VCaP (cell line): ENCODE results near the gene CCDC8.

Source experiments
- H3K27ac ChIP-seq: fragments of 450-650 bp; 2 replicates; pipeline ENCODE4 v1.5.1; 2017
- TF ChIP-seq, protein P1 (sequence below): fragments of 450-650 bp; conservative IDR thresholded peaks from 2 replicates; pipeline ENCODE4 v1.5.1; 2017; ENCODE audit warnings: mild to moderate bottlenecking, moderate library complexity

The CCDC8 gene

DNA sequence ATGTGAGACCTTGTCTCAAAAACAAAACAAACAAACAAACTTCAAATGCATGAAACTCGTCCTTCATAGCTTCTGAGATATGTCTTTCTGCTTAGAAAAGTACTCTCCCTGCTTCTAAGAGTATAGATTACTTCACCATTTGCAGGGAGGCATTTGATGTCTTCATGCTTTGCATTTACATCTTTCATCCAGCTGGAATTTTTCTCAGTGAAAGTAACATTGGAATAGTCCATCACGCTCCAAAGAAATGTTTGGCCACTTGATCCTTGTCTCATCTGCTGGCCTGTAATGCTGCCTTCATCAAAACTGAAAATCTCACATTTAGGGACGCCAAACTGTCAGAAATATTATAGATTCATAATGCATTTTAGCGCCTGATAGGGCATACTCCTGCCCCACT lies 38.8 kb upstream of the CCDC8 start:
- TF ChIP-seq, protein P1, sequence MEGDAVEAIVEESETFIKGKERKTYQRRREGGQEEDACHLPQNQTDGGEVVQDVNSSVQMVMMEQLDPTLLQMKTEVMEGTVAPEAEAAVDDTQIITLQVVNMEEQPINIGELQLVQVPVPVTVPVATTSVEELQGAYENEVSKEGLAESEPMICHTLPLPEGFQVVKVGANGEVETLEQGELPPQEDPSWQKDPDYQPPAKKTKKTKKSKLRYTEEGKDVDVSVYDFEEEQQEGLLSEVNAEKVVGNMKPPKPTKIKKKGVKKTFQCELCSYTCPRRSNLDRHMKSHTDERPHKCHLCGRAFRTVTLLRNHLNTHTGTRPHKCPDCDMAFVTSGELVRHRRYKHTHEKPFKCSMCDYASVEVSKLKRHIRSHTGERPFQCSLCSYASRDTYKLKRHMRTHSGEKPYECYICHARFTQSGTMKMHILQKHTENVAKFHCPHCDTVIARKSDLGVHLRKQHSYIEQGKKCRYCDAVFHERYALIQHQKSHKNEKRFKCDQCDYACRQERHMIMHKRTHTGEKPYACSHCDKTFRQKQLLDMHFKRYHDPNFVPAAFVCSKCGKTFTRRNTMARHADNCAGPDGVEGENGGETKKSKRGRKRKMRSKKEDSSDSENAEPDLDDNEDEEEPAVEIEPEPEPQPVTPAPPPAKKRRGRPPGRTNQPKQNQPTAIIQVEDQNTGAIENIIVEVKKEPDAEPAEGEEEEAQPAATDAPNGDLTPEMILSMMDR: no peak
- no peak overlapping the region for H3K27ac ChIP-seq

DNA sequence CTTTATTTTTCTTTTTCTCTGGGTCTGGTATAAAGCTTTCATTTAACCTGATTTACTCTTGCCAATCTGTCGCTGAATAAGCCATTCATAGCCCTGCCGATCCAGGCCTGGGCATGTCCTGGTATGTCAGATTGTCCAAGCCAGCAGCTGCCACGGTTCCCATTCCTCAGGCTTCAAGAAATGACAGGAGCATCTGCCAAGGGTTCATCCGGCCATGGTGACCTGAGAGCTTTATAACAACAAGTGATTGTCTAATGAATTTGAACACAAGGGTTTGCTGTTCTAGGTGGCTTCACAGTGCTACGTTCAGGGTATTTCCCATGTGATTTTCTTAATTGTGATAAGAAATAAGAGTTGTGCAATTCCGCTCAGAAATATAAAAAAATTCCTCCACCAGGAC lies 38.0 kb upstream of the CCDC8 start:
- H3K27ac ChIP-seq: no peak overlapping the region
- TF ChIP-seq, protein P1: no peak

DNA sequence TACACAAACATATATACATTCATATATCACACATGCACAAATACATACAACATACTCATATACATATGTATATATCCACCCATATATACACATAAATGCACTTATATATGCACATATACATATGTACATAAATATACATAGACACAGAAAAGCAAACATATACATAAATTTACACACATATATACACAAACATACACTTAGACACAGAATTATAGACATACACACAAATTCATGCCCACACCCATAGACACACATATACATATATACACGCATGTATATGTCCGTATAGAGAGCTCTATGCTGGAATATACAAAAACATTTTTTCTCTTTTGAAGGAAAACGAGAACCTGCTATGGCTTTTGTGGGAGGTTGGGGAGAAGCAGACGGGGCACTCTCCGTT lies 37.4 kb upstream of the CCDC8 start:
- TF ChIP-seq, protein P1: no peak
- no peak overlapping the region for H3K27ac ChIP-seq

DNA sequence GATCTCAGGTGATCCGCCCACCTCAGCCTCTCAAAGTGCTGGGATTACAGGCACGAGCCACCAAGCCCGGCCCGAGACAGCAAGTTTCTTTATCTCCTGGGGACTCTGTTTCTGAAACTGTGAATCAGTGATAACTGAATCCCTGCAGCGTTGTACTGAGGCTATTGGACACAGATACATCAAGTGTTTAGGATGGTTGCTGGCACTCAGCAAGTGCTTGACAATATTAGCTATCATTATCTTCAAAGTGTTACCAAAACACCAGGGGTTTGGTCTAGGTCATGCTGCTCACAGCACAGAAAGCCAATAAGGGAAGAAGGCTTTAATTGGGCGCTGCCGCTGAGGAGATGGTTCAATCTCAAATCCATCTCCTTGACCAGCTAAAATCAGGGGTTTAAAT lies 35.9 kb upstream of the CCDC8 start:
- no peak overlapping the region for H3K27ac ChIP-seq
- TF ChIP-seq, protein P1: no peak

- H3K27ac ChIP-seq: no peak overlapping the region
- TF ChIP-seq, protein P1: no peak
These were observed 35.2 kb upstream of the CCDC8 start for GRCh38 chr19:46448601-46449000.

GRCh38 chr19:46447824-46448223 lies 34.5 kb upstream of the CCDC8 start:
- TF ChIP-seq, protein P1: no peak
- no peak overlapping the region for H3K27ac ChIP-seq

- TF ChIP-seq, protein P1: no peak
- H3K27ac ChIP-seq: no peak overlapping the region
These were observed 33.6 kb upstream of the CCDC8 start for GRCh38 chr19:46447006-46447405.

DNA sequence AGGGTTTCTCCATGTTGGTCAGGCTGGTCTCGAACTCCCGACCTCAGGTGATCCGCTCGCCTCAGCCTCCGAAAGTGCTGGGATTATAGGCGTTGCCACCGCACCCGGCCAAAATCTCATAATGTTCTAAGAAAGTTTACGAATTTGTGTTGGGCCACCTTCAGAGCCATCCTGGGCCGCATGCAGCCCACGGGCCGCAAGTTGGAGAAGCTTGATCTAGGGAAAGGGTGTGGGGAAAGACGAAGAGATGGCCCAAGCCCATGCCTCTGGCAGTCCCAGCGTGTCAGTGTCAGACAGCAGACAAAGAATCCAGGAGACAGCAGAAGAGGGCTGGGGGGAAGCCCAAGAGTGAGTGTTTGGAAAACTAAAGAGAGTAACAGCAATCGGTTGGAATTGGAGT lies 32.7 kb upstream of the CCDC8 start:
- H3K27ac ChIP-seq: no peak overlapping the region
- TF ChIP-seq, protein P1: no peak
